GM18502 (cell line): ENCODE data around the gene CDC37L1.

Source experiments
- ATAC-seq: cut with Tn5 transposase; IDR thresholded peaks from one replicate; pipeline ENCODE4 v1.9.1; 2021; ENCODE audit warnings: mild to moderate bottlenecking; ENCODE audit not compliant: unreplicated experiment, poor library complexity

The CDC37L1 gene

GRCh38 chr9:4709380-4709779 is 30.0 kb downstream of the CDC37L1 start:
- no peak for ATAC-seq

GRCh38 chr9:4713849-4714248 is 34.5 kb downstream of the CDC37L1 start:
- ATAC-seq = no peak

GRCh38 chr9:4714266-4715016 is 35.1 kb downstream of the CDC37L1 start:
- ATAC-seq = no peak

GRCh38 chr9:4716163-4716562 is 36.8 kb downstream of the CDC37L1 start:
- no peak for ATAC-seq

GRCh38 chr9:4717815-4718214 is 38.4 kb downstream of the CDC37L1 start:
- ATAC-seq = no peak

- no peak for ATAC-seq
Observed at GRCh38 chr9:4718911-4719310, 39.5 kb downstream of the CDC37L1 start.

- ATAC-seq = no peak
Observed at GRCh38 chr9:4721736-4722135, 42.4 kb downstream of the CDC37L1 start.

- ATAC-seq = no peak
Observed at GRCh38 chr9:4725706-4726442, 46.5 kb downstream of the CDC37L1 start.

- ATAC-seq = no peak
Observed at GRCh38 chr9:4727593-4727992, 48.2 kb downstream of the CDC37L1 start.

- ATAC-seq = no peak
Observed at GRCh38 chr9:4732890-4733289, 53.5 kb downstream of the CDC37L1 start.

GRCh38 chr9:4734150-4734549 is 54.8 kb downstream of the CDC37L1 start:
- ATAC-seq = no peak

GRCh38 chr9:4738866-4739586 is 59.7 kb downstream of the CDC37L1 start:
- no peak for ATAC-seq

- ATAC-seq = no peak
Observed at GRCh38 chr9:4739587-4740387, 60.4 kb downstream of the CDC37L1 start.

- no peak for ATAC-seq
Observed at GRCh38 chr9:4740388-4740637, 60.9 kb downstream of the CDC37L1 start.

- peak; percentile 92 for ATAC-seq
Observed at GRCh38 chr9:4740638-4741364, 61.4 kb downstream of the CDC37L1 start, which contains the start of gene AK3. TSS of gene AK3 (minus strand) at chr9:4741202. CDS start at chr9:4741087, 115 bp downstream.

- ATAC-seq = no peak
Observed at GRCh38 chr9:4741365-4742089, 62.2 kb downstream of the CDC37L1 start.

GRCh38 chr9:4742246-4742645 is 62.9 kb downstream of the CDC37L1 start:
- ATAC-seq = no peak

GRCh38 chr9:4743131-4743875 is 63.9 kb downstream of the CDC37L1 start:
- ATAC-seq = no peak
